Neural cell (in vitro differentiated cells): ENCODE results near the gene HLA-DOA. TPM values are rescaled to one million over a fixed set of nuclear protein-coding genes. Genes with fewer than 3 reads are reported as not detected.

ENCODE experiments used
- H2AFZ ChIP-seq: fragments of 200-600, 300-800 bp; sonication (generic), shearing (Covaris generic); 2 replicates; pipeline ENCODE4 v1.6.0; 2014; ENCODE audit warnings: low read depth, mild to moderate bottlenecking, antibody characterized with exemption, low read length, moderate library complexity
- H3F3A ChIP-seq: fragments of 200-600 bp; shearing (Covaris generic); 2 replicates; pipeline ENCODE4 v1.6.1; 2016; ENCODE audit warnings: mild to moderate bottlenecking, moderate library complexity, mixed read lengths, antibody characterized with exemption, low read length; ENCODE audit not compliant: insufficient read depth, poor library complexity, severe bottlenecking
- H3K27ac ChIP-seq: fragments of 200-600, 300-800 bp; sonication (generic), shearing (Covaris generic); 2 replicates; pipeline ENCODE4 v1.5.1; 2014; ENCODE audit warnings: mild to moderate bottlenecking, low read length, moderate library complexity
- H3K27me3 ChIP-seq: fragments of 300-800, 200-600 bp; sonication (generic), shearing (Covaris generic); 2 replicates; pipeline ENCODE4 v1.6.0; 2014; ENCODE audit warnings: mild to moderate bottlenecking, low read depth, low read length, moderate library complexity; ENCODE audit not compliant: insufficient read depth
- H3K36me3 ChIP-seq: fragments of 300-800, 200-600 bp; sonication (generic), shearing (Covaris generic); 2 replicates; pipeline ENCODE4 v1.5.1; 2014; ENCODE audit warnings: mild to moderate bottlenecking, antibody characterized with exemption, low read length, moderate library complexity; ENCODE audit not compliant: insufficient read depth
- H3K4me2 ChIP-seq: fragments of 300-800, 200-600 bp; sonication (generic), shearing (Covaris generic); 2 replicates; pipeline ENCODE4 v1.6.0; 2014; ENCODE audit warnings: mild to moderate bottlenecking, low read length
- H3K4me3 ChIP-seq: fragments of 300-800, 200-600 bp; sonication (generic), shearing (Covaris generic); 2 replicates; pipeline ENCODE4 v1.5.1; 2014; ENCODE audit warnings: mild to moderate bottlenecking, low read length, moderate library complexity
- H3K79me2 ChIP-seq: fragments of 200-600 bp; shearing (Covaris generic); replicated peaks from 2 replicates; pipeline ENCODE4 v1.6.0; 2014; ENCODE audit warnings: mild to moderate bottlenecking, low read length, moderate library complexity; ENCODE audit not compliant: insufficient read depth
- H3K9ac ChIP-seq: fragments of 300-800, 200-600 bp; sonication (generic), shearing (Covaris generic); 2 replicates; pipeline ENCODE4 v1.6.1; 2016; ENCODE audit warnings: mild to moderate bottlenecking, low read length, mixed read lengths
- H3K9me2 ChIP-seq: fragments of 200-600 bp; shearing (Covaris generic); 2 replicates; pipeline ENCODE4 v1.6.1; 2016; ENCODE audit warnings: mild to moderate bottlenecking, low read length, mixed read lengths; ENCODE audit not compliant: insufficient read depth
- H3K9me3 ChIP-seq: fragments of 200-600, 300-800 bp; sonication (generic), shearing (Covaris generic); 2 replicates; pipeline ENCODE4 v1.6.1; 2016; ENCODE audit warnings: mild to moderate bottlenecking, mixed run types, low read length, moderate library complexity, mixed read lengths
- H4K20me1 ChIP-seq: fragments of 200-600 bp; shearing (Covaris generic); 2 replicates; pipeline ENCODE4 v1.6.1; 2016; ENCODE audit warnings: mild to moderate bottlenecking, mixed run types; ENCODE audit not compliant: insufficient read depth
- CTCF ChIP-seq: fragments of 450-650 bp; IDR thresholded peaks from 2 replicates; pipeline ENCODE4 v1.5.1; 2014; ENCODE audit warnings: antibody characterized with exemption, mild to moderate bottlenecking, moderate library complexity; ENCODE audit not compliant: poor library complexity, severe bottlenecking
- EP300 ChIP-seq: fragments of 450-650 bp; conservative IDR thresholded peaks from 2 replicates; pipeline ENCODE4 v1.6.1; 2014; ENCODE audit warnings: antibody characterized with exemption, mild to moderate bottlenecking, moderate library complexity; ENCODE audit not compliant: poor library complexity, severe bottlenecking
- EZH2 ChIP-seq: fragments of 200-600, 300-800 bp; shearing (Covaris generic), sonication (generic); IDR thresholded peaks from 2 replicates; pipeline ENCODE4 v1.6.1; 2014; ENCODE audit warnings: antibody characterized with exemption, low read length, borderline replicate concordance, mild to moderate bottlenecking; ENCODE audit not compliant: insufficient read depth, poor library complexity, severe bottlenecking
- MXI1 ChIP-seq: fragments of 450-650 bp; conservative IDR thresholded peaks from 2 replicates; pipeline ENCODE4 v1.6.1; 2014; ENCODE audit warnings: antibody characterized with exemption, mild to moderate bottlenecking; ENCODE audit not compliant: poor library complexity, severe bottlenecking
- POLR2AphosphoS5 ChIP-seq: IDR thresholded peaks from 2 replicates; pipeline ENCODE4 v1.6.1; 2012
- RAD21 ChIP-seq: fragments of 450-650 bp; conservative IDR thresholded peaks from 2 replicates; pipeline ENCODE4 v1.6.1; 2014; ENCODE audit warnings: antibody characterized with exemption, mild to moderate bottlenecking, moderate library complexity
- SMC3 ChIP-seq: fragments of 450-650 bp; conservative IDR thresholded peaks from 2 replicates; pipeline ENCODE4 v1.6.1; 2014; ENCODE audit warnings: antibody characterized with exemption, mild to moderate bottlenecking, moderate library complexity; ENCODE audit not compliant: poor library complexity
- TAF1 ChIP-seq: IDR thresholded peaks from 2 replicates; pipeline ENCODE4 v1.6.1; 2012; ENCODE audit warnings: low read depth
- polyA plus RNA-seq: library from polyadenylated mRNA; depleted of rRNA; stranded (reverse); fragments of >200 nt; gene quantifications from 2 replicates; pipeline ENCODE4 v1.2.3, GENCODE V29; 2014
- TF ChIP-seq, protein P1 (sequence below): IDR thresholded peaks from 2 replicates; pipeline ENCODE4 v1.6.1; 2012; ENCODE audit warnings: borderline replicate concordance

HLA-DOA gene
- polyA plus RNA-seq, 1 donor from 2014 or later, result 0.07 TPM

DNA sequence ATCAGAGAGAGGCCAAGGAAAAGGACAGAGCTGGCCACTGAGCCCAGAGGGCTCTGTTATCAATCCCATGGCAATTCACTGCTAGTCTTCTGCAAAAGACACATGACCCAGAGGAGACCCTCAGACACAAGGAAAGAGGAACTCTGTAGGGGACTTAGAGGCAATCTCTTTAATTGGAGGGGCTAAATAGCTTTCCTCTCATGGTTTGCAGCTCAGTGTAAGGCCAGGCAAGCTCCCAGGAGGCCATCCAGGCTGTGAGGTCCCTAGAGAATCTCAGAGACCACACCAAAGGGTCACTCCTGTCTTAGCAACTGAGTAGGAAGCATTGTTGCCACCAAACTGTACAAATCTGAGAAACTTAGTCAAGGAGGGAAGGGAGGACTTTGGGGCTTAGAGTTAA lies 10.0 kb upstream of the HLA-DOA start:
- no peaks in the 10 kb centered on the region for H3K9me3 ChIP-seq
- no peaks in the 10 kb centered on the region for H3K9me2 ChIP-seq
- H3F3A ChIP-seq, result no peaks in the 10 kb centered on the region
- H3K36me3 ChIP-seq, result no peaks in the 10 kb centered on the region
- H3K4me3 ChIP-seq, result no peak overlapping the region
- H3K79me2 ChIP-seq, result no peaks in the 10 kb centered on the region
- no peak overlapping the region for H2AFZ ChIP-seq
- H3K27ac ChIP-seq, result no peak overlapping the region
- no peaks in the 10 kb centered on the region for H3K27me3 ChIP-seq
- H4K20me1 ChIP-seq, result no peaks in the 10 kb centered on the region
- no peak overlapping the region for H3K4me2 ChIP-seq
- no peak overlapping the region for H3K9ac ChIP-seq
- TF ChIP-seq EP300 (no peak), TAF1 (no peak), MXI1 (no peak), CTCF (no peak), EZH2 (no peak), POLR2AphosphoS5 (no peak), SMC3 (no peak), RAD21 (no peak)
- TF ChIP-seq, protein P1, sequence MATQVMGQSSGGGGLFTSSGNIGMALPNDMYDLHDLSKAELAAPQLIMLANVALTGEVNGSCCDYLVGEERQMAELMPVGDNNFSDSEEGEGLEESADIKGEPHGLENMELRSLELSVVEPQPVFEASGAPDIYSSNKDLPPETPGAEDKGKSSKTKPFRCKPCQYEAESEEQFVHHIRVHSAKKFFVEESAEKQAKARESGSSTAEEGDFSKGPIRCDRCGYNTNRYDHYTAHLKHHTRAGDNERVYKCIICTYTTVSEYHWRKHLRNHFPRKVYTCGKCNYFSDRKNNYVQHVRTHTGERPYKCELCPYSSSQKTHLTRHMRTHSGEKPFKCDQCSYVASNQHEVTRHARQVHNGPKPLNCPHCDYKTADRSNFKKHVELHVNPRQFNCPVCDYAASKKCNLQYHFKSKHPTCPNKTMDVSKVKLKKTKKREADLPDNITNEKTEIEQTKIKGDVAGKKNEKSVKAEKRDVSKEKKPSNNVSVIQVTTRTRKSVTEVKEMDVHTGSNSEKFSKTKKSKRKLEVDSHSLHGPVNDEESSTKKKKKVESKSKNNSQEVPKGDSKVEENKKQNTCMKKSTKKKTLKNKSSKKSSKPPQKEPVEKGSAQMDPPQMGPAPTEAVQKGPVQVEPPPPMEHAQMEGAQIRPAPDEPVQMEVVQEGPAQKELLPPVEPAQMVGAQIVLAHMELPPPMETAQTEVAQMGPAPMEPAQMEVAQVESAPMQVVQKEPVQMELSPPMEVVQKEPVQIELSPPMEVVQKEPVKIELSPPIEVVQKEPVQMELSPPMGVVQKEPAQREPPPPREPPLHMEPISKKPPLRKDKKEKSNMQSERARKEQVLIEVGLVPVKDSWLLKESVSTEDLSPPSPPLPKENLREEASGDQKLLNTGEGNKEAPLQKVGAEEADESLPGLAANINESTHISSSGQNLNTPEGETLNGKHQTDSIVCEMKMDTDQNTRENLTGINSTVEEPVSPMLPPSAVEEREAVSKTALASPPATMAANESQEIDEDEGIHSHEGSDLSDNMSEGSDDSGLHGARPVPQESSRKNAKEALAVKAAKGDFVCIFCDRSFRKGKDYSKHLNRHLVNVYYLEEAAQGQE, result no peak

DNA sequence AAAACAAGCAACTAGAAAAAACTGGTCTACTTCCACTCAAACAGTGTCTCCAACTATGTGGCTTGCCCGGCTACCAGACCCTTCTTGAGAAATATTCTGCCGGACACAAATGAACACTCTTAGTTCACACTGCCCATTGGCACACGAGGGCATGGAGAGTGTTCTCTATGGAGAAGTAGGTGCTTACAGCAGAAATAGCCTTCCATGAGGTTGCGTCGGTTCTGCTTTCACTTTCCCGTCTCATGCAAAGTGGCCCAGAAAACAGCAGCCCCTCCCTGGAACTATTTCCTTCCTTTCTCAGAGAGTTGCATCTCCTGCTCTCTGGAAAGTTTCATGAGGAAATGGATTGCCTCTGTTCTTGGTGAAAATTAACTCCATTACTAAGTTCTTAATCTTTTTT lies 9.5 kb upstream of the HLA-DOA start:
- TF ChIP-seq, protein P1, result no peak
- TF ChIP-seq EZH2 (no peak), TAF1 (no peak), POLR2AphosphoS5 (no peak), SMC3 (no peak), RAD21 (no peak), CTCF (no peak), EP300 (no peak), MXI1 (no peak)
- Histone ChIP-seq H3K4me2 (no peak overlapping the region), H3K79me2 (no peaks in the 10 kb centered on the region), H3K9me2 (no peaks in the 10 kb centered on the region), H3K4me3 (no peak overlapping the region), H3K27me3 (no peaks in the 10 kb centered on the region), H3K27ac (no peak overlapping the region), H4K20me1 (no peaks in the 10 kb centered on the region), H3K36me3 (no peaks in the 10 kb centered on the region), H3F3A (no peaks in the 10 kb centered on the region), H3K9me3 (no peaks in the 10 kb centered on the region), H3K9ac (no peak overlapping the region), H2AFZ (no peak overlapping the region)
